Fibroblast of lung (primary cell): ENCODE data around the gene PEX12. TPM values are rescaled to one million over a fixed set of nuclear protein-coding genes. Genes with fewer than 3 reads are reported as not detected.
"Not testable (repeated sequence)": the region's sequence is repeated elsewhere in the genome, so short reads cannot be mapped to it uniquely, and the experiment has no call there.

Experiments
- DNase-seq, 2 donors: peaks; one replicate each; pipeline versions ENCODE4 v3.0.0 to v3.0.0-alpha.2; 2010; ENCODE audit warnings: low read depth in 2 of 2
- H2AFZ ChIP-seq: 2 replicates; pipeline ENCODE4 v1.5.1; 2012; ENCODE audit warnings: low read length, control low read depth, inconsistent platforms
- H3K27ac ChIP-seq: 2 replicates; pipeline ENCODE4 v1.5.1; 2011; ENCODE audit warnings: low read length, control low read depth; ENCODE audit not compliant: insufficient read depth
- H3K27me3 ChIP-seq: 2 replicates; pipeline ENCODE4 v1.5.1; 2011; ENCODE audit warnings: mild to moderate bottlenecking, low read length; ENCODE audit not compliant: control insufficient read depth, insufficient read depth
- H3K36me3 ChIP-seq: 2 replicates; pipeline ENCODE4 v1.5.1; 2011; ENCODE audit warnings: low read length; ENCODE audit not compliant: control insufficient read depth, insufficient read depth
- H3K4me1 ChIP-seq: 2 replicates; pipeline ENCODE4 v1.5.1; 2011; ENCODE audit warnings: low read length; ENCODE audit not compliant: control insufficient read depth, insufficient read depth; ENCODE audit errors: extremely low read depth
- H3K4me2 ChIP-seq: 2 replicates; pipeline ENCODE4 v1.5.1; 2011; ENCODE audit warnings: low read length, control low read depth; ENCODE audit not compliant: insufficient read depth; ENCODE audit errors: extremely low read depth
- H3K4me3 ChIP-seq, 4 experiments: fragments of 200-600 bp in 1 of 4; sonication (generic) in 1 of 4; replicated peaks in 1 of 4; 2 replicates each; pipeline ENCODE4 v1.5.1; 2011 to 2016; ENCODE audit warnings: low read length in 4 of 4, low read depth in 3 of 4, mild to moderate bottlenecking in 3 of 4, control low read depth in 2 of 4, inconsistent platforms in 1 of 4, mixed read lengths in 1 of 4; ENCODE audit not compliant: insufficient read depth in 1 of 4; ENCODE audit errors: control extremely low read depth in 1 of 4
- H3K79me2 ChIP-seq: 2 replicates; pipeline ENCODE4 v1.5.1; 2012; ENCODE audit warnings: mild to moderate bottlenecking, low read length, inconsistent platforms; ENCODE audit not compliant: control insufficient read depth, insufficient read depth
- H3K9ac ChIP-seq: 2 replicates; pipeline ENCODE4 v1.5.1; 2011; ENCODE audit warnings: mild to moderate bottlenecking, low read length, control low read depth; ENCODE audit not compliant: insufficient read depth
- H3K9me3 ChIP-seq: 2 replicates; pipeline ENCODE4 v1.5.1; 2012; ENCODE audit warnings: low read depth, low read length; ENCODE audit not compliant: control insufficient read depth, insufficient read depth
- H4K20me1 ChIP-seq: 2 replicates; pipeline ENCODE4 v1.5.1; 2011; ENCODE audit warnings: low read length; ENCODE audit not compliant: control insufficient read depth, insufficient read depth; ENCODE audit errors: extremely low read depth
- CTCF ChIP-seq, 2 donors: IDR thresholded peaks in 1 of 2; conservative IDR thresholded peaks in 1 of 2; 1 replicate in 1 of 2; 2 replicates in 1 of 2; pipeline ENCODE4 v1.5.1; 2011 to 2012; ENCODE audit warnings: low read length in 2 of 2, control low read depth in 1 of 2, inconsistent platforms in 1 of 2, low read depth in 1 of 2, mild to moderate bottlenecking in 1 of 2
- EZH2 ChIP-seq: IDR thresholded peaks from 2 replicates; pipeline ENCODE4 v1.5.1; 2012; ENCODE audit warnings: low read length, control low read depth, mild to moderate bottlenecking; ENCODE audit errors: missing control alignments
- polyA plus RNA-seq, 2 donors: library from polyadenylated mRNA; depleted of rRNA in 1 of 2; stranded (reverse) in 1 of 2; unstranded in 1 of 2; fragments of >200 nt; gene quantifications; 2 replicates each; pipeline ENCODE4 v1.2.1, GENCODE V29; 2011 to 2012; ENCODE audit warnings: missing spikeins in 1 of 2
- total RNA-seq: library from RNA; depleted of rRNA; stranded (reverse); fragments of >200 nt; gene quantifications from 2 replicates; pipeline ENCODE4 v1.2.1, GENCODE V29; 2014

The PEX12 gene
- total and polyA plus RNA-seq, 2 donors (not counting 1 experiment from before 2014, with no cell fraction given) = 7.1 to 9.5 TPM

- H3K36me3 ChIP-seq = no peaks in the 10 kb centered on the region
- peaks cover 3% of the 10 kb centered on the region for H3K27me3 ChIP-seq
- H3K79me2 ChIP-seq = peaks cover 27% of the 10 kb centered on the region
- H3K4me3 ChIP-seq = peak overlapping the region; percentile 73 to 100 (median 88)
- H3K9me3 ChIP-seq = no peaks in the 10 kb centered on the region
- H3K27ac ChIP-seq = peak overlapping the region; percentile 85
- H4K20me1 ChIP-seq = no peaks in the 10 kb centered on the region
- peak; percentile 40 to 52 for DNase-seq
- H3K4me1 ChIP-seq = no peaks in the 10 kb centered on the region
- peak overlapping the region; percentile 86 for H3K9ac ChIP-seq
- peak overlapping the region; percentile 90 for H2AFZ ChIP-seq
- TF ChIP-seq EZH2 (no peak), CTCF (conservative IDR thresholded peaks at IDR 0.05 in 1 of 2, IDR thresholded peaks at IDR 0.05 in 1 of 2; ENCODE audit: low read depth in 1 of 2, low read length in 2 of 2) (no peak)
- H3K4me2 ChIP-seq = peak overlapping the region; percentile 98
Observed at GRCh38 chr17:35568561-35568960, 9.8 kb downstream of the PEX12 start.

- Histone ChIP-seq H3K4me3 (peak overlapping the region in 1 of 4 experiments; percentile 100), H2AFZ (no peak overlapping the region), H4K20me1 (no peaks in the 10 kb centered on the region), H3K27ac (no peak overlapping the region), H3K4me2 (no peak overlapping the region), H3K4me1 (no peaks in the 10 kb centered on the region), H3K9ac (no peak overlapping the region), H3K9me3 (no peaks in the 10 kb centered on the region), H3K36me3 (no peaks in the 10 kb centered on the region), H3K27me3 (peaks cover 3% of the 10 kb centered on the region), H3K79me2 (peaks cover 25% of the 10 kb centered on the region)
- no peak for TF ChIP-seq EZH2
- no peak for TF ChIP-seq CTCF (conservative IDR thresholded peaks at IDR 0.05 in 1 of 2, IDR thresholded peaks at IDR 0.05 in 1 of 2; ENCODE audit: low read depth in 1 of 2, low read length in 2 of 2)
- DNase-seq = no peak
Observed at GRCh38 chr17:35566968-35567367, 11.4 kb downstream of the PEX12 start.

GRCh38 chr17:35563181-35563580 is 15.2 kb downstream of the PEX12 start:
- not testable (repeated sequence) for H3K27ac ChIP-seq, H3K79me2 ChIP-seq, H3K27me3 ChIP-seq, H2AFZ ChIP-seq, H4K20me1 ChIP-seq, H3K9me3 ChIP-seq, H3K36me3 ChIP-seq, H3K9ac ChIP-seq, H3K4me3 ChIP-seq, H3K4me2 ChIP-seq, DNase-seq, H3K4me1 ChIP-seq
